Suprapubic skin (tissue), 4 donors: ENCODE data around the gene BCAP31. TPM values are rescaled to one million over a fixed set of nuclear protein-coding genes. Genes with fewer than 3 reads are reported as not detected.

Experiments used
- DNase-seq, 2 donors: peaks; one replicate each; pipeline ENCODE4 v3.0.0-alpha.2; 2019; ENCODE audit warnings: low spot score in 2 of 2
- H3K27ac ChIP-seq: fragments of 200-600 bp; sonication (generic); one replicate; pipeline ENCODE4 v1.5.1; 2019
- H3K27me3 ChIP-seq: fragments of 200-600 bp; sonication (generic); one replicate; pipeline ENCODE4 v1.5.1; 2019
- H3K36me3 ChIP-seq: fragments of 200-600 bp; sonication (generic); one replicate; pipeline ENCODE4 v1.5.1; 2019
- H3K4me1 ChIP-seq: fragments of 200-600 bp; sonication (generic); one replicate; pipeline ENCODE4 v1.5.1; 2019
- H3K4me3 ChIP-seq: fragments of 200-600 bp; sonication (generic); one replicate; pipeline ENCODE4 v1.5.1; 2019; ENCODE audit warnings: mild to moderate bottlenecking
- H3K9me3 ChIP-seq: fragments of 200-600 bp; sonication (generic); one replicate; pipeline ENCODE4 v1.5.1; 2019
- EP300 ChIP-seq: sonication (generic); formaldehyde crosslinking; IDR thresholded peaks from one replicate; pipeline ENCODE4 v1.6.1; 2017; ENCODE audit warnings: antibody characterized with exemption
- POLR2A ChIP-seq, 2 donors: fragments of 450-650 bp; IDR thresholded peaks; one replicate each; pipeline ENCODE4 v1.6.1; 2017; ENCODE audit warnings: antibody characterized with exemption in 2 of 2, mild to moderate bottlenecking in 2 of 2, moderate library complexity in 2 of 2
- POLR2AphosphoS5 ChIP-seq, 3 donors: sonication (generic); formaldehyde crosslinking; IDR thresholded peaks; one replicate each; pipeline ENCODE4 v1.6.1; 2017; ENCODE audit warnings: antibody characterized with exemption in 3 of 3
- WGBS: methylation state at CpG from one replicate; pipeline ENCODE4 v1.1.5; 2018; 5-methylcytosine and 5-hydroxymethylcytosine counted together
- total RNA-seq, 4 donors: library from RNA; depleted of rRNA; stranded (reverse); fragments of >200 nt; gene quantifications; one replicate each; pipeline ENCODE4 v1.1.0, GENCODE V29; 2016
- TF ChIP-seq, protein P1 (sequence below), 2 donors: fragments of 200-600 bp in 1 of 2; fragments of 450-650 bp in 1 of 2; sonication (generic) in 1 of 2; IDR thresholded peaks; one replicate each; pipeline ENCODE4 v1.5.1; 2016 to 2019; ENCODE audit warnings: antibody characterized with exemption in 2 of 2, mild to moderate bottlenecking in 1 of 2, moderate library complexity in 1 of 2

Gene BCAP31
- total RNA-seq, 4 donors from 2014 or later: 112 to 170 (median 167) TPM

DNA sequence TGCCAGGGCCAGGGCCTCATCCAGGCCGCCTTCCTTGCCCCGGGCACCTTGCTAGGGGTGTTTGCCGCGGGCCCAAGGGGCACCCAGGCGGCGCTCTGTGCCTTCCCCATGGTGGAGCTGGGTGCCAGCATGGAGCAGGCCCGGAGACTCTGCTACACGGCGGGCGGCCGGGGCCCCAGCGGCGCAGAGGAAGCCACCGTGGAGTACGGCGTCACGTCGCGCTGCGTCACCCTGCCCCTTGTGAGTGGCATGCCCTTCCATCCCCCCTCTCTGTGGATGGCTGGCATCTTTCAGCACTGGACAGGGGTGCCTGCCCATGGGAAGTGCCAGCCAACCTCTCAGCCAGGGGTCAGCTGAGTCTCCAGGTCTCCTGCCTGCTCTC, 43.5 kb upstream of the BCAP31 start:
- Histone ChIP-seq H3K4me3 (no peak overlapping the region), H3K36me3 (no peaks in the 10 kb centered on the region), H3K27ac (no peak overlapping the region), H3K27me3 (no peaks in the 10 kb centered on the region), H3K4me1 (peaks cover 27% of the 10 kb centered on the region), H3K9me3 (no peaks in the 10 kb centered on the region)
- WGBS: 100% methylated on average over 2 of the region's 20 CpGs
- TF ChIP-seq EP300 (no peak), POLR2A (IDR thresholded peaks at IDR 0.05) (no peak), POLR2AphosphoS5 (IDR thresholded peaks at IDR 0.05) (no peak)
- TF ChIP-seq, protein P1, sequence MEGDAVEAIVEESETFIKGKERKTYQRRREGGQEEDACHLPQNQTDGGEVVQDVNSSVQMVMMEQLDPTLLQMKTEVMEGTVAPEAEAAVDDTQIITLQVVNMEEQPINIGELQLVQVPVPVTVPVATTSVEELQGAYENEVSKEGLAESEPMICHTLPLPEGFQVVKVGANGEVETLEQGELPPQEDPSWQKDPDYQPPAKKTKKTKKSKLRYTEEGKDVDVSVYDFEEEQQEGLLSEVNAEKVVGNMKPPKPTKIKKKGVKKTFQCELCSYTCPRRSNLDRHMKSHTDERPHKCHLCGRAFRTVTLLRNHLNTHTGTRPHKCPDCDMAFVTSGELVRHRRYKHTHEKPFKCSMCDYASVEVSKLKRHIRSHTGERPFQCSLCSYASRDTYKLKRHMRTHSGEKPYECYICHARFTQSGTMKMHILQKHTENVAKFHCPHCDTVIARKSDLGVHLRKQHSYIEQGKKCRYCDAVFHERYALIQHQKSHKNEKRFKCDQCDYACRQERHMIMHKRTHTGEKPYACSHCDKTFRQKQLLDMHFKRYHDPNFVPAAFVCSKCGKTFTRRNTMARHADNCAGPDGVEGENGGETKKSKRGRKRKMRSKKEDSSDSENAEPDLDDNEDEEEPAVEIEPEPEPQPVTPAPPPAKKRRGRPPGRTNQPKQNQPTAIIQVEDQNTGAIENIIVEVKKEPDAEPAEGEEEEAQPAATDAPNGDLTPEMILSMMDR (IDR thresholded peaks at IDR 0.05): no peak
- no peak for DNase-seq

DNA sequence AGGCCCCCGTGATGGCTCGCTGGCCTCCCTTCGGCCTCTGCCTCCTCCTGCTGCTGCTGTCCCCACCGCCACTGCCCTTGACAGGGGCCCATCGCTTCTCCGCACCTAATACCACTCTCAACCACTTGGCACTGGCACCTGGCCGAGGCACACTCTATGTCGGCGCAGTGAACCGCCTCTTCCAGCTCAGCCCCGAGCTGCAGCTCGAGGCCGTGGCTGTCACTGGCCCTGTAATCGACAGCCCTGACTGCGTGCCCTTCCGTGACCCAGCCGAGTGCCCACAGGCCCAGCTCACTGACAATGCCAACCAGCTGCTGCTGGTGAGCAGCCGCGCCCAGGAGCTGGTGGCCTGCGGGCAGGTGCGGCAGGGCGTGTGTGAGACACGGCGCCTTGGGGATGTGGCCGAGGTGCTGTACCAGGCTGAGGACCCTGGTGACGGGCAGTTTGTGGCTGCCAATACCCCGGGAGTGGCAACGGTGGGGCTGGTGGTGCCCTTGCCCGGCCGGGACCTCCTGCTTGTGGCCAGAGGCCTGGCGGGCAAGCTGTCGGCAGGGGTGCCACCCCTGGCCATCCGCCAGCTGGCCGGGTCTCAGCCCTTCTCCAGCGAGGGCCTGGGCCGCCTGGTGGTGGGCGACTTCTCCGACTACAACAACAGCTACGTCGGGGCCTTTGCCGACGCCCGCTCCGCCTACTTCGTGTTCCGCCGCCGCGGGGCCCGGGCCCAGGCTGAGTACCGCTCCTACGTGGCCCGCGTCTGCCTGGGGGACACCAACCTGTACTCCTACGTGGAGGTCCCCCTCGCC, 42.9 kb upstream of the BCAP31 start:
- peak in 1 of 2 donors; percentile 59 for DNase-seq
- no peak for TF ChIP-seq POLR2A (IDR thresholded peaks at IDR 0.05)
- TF ChIP-seq, protein P1 (IDR thresholded peaks at IDR 0.05): no peak
- no peak for TF ChIP-seq EP300
- no peak for TF ChIP-seq POLR2AphosphoS5 (IDR thresholded peaks at IDR 0.05)
- H3K4me1 ChIP-seq: peaks cover 27% of the 10 kb centered on the region
- H3K36me3 ChIP-seq: no peaks in the 10 kb centered on the region
- 82% methylated on average over 35 of the region's 56 CpGs for WGBS
- no peak overlapping the region for H3K4me3 ChIP-seq
- no peaks in the 10 kb centered on the region for H3K27me3 ChIP-seq
- no peaks in the 10 kb centered on the region for H3K9me3 ChIP-seq
- no peak overlapping the region for H3K27ac ChIP-seq

DNA sequence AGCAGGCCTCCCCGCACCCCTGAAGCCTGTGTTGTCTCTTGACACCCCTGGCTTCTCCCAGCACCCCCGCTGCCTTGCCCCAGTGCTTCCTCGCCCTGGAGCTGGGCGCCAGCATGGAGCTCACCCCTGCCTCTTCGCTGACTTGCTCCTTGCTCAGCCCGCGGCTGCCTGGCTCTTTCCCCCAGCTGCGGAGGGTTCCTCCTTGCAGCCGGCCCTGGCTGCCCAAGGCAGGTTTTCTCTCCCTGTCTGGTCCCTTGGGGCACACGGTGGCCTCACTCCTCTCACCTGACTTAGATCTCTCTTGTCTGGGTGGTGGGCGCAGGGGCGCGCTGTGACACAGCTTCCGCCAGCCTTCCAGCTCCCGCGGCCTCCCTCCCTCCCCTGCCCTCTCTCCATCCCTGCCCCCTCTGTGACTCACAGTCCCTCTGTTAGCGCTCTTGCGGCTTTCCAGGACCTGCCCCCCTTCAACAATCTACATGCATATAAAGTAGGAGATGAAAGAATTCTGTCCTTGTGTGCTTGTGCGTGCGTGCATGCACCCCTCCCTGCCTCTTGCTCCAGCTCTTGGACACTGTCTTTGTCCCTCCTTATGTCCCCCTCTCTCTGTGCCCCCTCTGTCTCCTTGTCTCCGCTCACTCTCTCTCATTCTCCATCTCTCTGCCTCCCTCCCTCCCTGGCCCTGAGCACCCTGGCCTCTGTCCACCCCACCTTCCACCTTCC, 42.1 kb upstream of the BCAP31 start:
- TF ChIP-seq, protein P1 (IDR thresholded peaks at IDR 0.05): no peak
- TF ChIP-seq POLR2AphosphoS5 (IDR thresholded peaks at IDR 0.05) (no peak), EP300 (no peak), POLR2A (IDR thresholded peaks at IDR 0.05) (no peak)
- Histone ChIP-seq H3K27me3 (no peaks in the 10 kb centered on the region), H3K4me3 (peak overlapping the region; percentile 16), H3K36me3 (no peaks in the 10 kb centered on the region), H3K27ac (peak overlapping the region; percentile 54), H3K4me1 (peaks cover 27% of the 10 kb centered on the region), H3K9me3 (no peaks in the 10 kb centered on the region)
- 59% methylated on average over 21 of the region's 21 CpGs for WGBS
- DNase-seq: peak in 1 of 2 donors; percentile 57

DNA sequence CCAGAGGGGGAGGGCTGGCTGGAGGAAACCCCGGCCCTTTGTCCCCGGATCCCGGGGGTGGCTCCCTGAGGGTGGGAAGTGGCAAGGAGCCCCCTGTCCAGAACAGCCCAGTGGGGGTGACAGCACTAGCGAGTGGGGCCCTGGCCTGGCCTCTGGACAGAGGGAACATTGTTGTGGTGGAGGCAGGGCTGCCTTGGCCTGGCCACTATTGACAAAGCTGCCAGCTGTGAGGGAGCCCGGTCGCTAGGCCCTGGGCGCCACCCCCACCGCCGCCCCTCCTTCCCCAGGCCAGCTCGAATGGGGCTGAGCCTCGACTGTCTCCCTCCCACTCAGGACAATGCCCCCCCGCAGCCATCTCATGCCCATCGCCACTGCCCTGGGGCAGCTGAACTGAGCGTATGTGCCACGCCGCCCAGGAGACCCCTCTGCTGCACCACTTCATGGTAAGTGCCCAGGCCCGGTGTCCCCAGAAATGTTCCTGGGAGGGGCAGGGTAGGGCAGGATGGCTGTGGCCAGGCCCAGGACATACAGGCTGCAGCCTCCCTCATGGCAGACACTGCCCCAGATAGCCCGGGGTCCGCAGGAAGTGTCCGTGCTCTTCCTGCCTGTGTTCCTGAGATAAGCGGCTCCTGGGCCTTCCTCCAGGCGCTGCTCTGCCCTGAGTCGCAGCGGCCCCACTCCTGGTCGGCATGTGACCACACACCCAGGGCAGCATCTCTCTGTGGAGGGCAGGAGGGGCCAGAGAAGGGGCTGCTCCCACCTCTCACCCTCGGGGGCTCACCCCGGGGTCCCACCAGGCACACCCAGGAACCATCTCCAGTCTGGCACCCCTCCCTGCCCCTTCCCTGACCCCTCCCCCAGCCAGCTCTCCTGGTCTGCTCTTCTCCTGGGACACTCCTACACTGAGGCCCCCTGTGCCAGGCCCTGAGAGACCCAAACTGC, 41.2 kb upstream of the BCAP31 start:
- DNase-seq: peak in 1 of 2 donors; percentile 68
- Histone ChIP-seq H3K27me3 (no peaks in the 10 kb centered on the region), H3K36me3 (no peaks in the 10 kb centered on the region), H3K4me3 (peak overlapping the region; percentile 16), H3K27ac (peak overlapping the region; percentile 54), H3K4me1 (peaks cover 27% of the 10 kb centered on the region), H3K9me3 (no peaks in the 10 kb centered on the region)
- TF ChIP-seq POLR2A (IDR thresholded peaks at IDR 0.05) (no peak), POLR2AphosphoS5 (IDR thresholded peaks at IDR 0.05) (no peak), EP300 (no peak)
- TF ChIP-seq, protein P1 (IDR thresholded peaks at IDR 0.05): no peak
- 60% methylated on average over 1 of the region's 27 CpGs for WGBS
